HepG2 (cell line): ENCODE data around the gene SERAC1. TPM values are rescaled to one million over a fixed set of nuclear protein-coding genes. Genes with fewer than 3 reads are reported as not detected.
"Not testable (repeated sequence)": the region's sequence is repeated elsewhere in the genome, so short reads cannot be mapped to it uniquely, and the experiment has no call there.

ENCODE experiments used
- ATAC-seq: fragments of 200-7000 bp; cut with Tn5 transposase; 3 replicates; pipeline ENCODE4 v1.9.1; 2020; ENCODE audit warnings: mild to moderate bottlenecking, moderate library complexity
- BruUV-seq: library from RNA; stranded (reverse); fragments of 400-500 nt; replicated peaks from 2 replicates; lab custom pipeline; 2021; lab: Mats Ljungman, UMichigan
- CTCF ChIA-PET: fragments of 300-600 bp; formaldehyde crosslinking; extraction: SDS; loops from one replicate; lab custom pipeline; 2021; ENCODE audit warnings: low total read pairs, inconsistent platforms, low intra/inter-chr PET ratio; lab: Yijun Ruan, JAX
- POLR2A ChIA-PET: fragments of 350-600 bp; sonication (Branson Sonifier 250); formaldehyde crosslinking; loops from one replicate; lab custom pipeline; 2020; ENCODE audit warnings: antibody characterized with exemption, inconsistent platforms; lab: Yijun Ruan, JAX
- DNase-seq: peaks from one replicate; pipeline ENCODE4 v3.0.0-alpha.2; 2015; ENCODE audit warnings: low spot score
- FAIRE-seq: peaks from 3 replicates; lab custom pipeline; 2011; peaks lifted over from hg19 to GRCh38; lab: Jason Lieb, UNC
- H2AFZ ChIP-seq: one replicate; pipeline ENCODE4 v1.6.1; 2011; ENCODE audit warnings: low read length, inconsistent platforms
- H3K27ac ChIP-seq: fragments of 300-600 bp; 3 replicates; pipeline ENCODE4 v1.8.0; 2011; ENCODE audit warnings: mixed run types, mild to moderate bottlenecking, mixed read lengths, low read length, inconsistent platforms; ENCODE audit not compliant: insufficient read depth; ENCODE audit errors: extremely low read length
- H3K27me3 ChIP-seq, 2 experiments: fragments of 200-600 bp in 1 of 2; 2 replicates in 1 of 2; 3 replicates in 1 of 2; pipeline versions ENCODE4 v1.6.0 to v1.8.0; 2011; ENCODE audit warnings: low read length in 2 of 2, mild to moderate bottlenecking in 2 of 2, moderate library complexity in 2 of 2, inconsistent platforms in 1 of 2; ENCODE audit not compliant: insufficient read depth in 2 of 2, control insufficient read depth in 1 of 2
- H3K36me3 ChIP-seq, 2 experiments: fragments of 200-600 bp in 1 of 2; replicated peaks in 1 of 2; 2 replicates in 1 of 2; 3 replicates in 1 of 2; pipeline versions ENCODE4 v1.5.1 to v1.8.0; 2011; ENCODE audit warnings: low read length in 2 of 2, inconsistent platforms in 1 of 2; ENCODE audit not compliant: insufficient read depth in 2 of 2, control insufficient read depth in 1 of 2
- H3K4me1 ChIP-seq: 2 replicates; pipeline ENCODE4 v1.5.1; 2012; ENCODE audit warnings: low read length, inconsistent platforms; ENCODE audit not compliant: insufficient read depth
- H3K4me2 ChIP-seq: 2 replicates; pipeline ENCODE4 v1.6.0; 2011; ENCODE audit warnings: low read depth, low read length, inconsistent platforms
- H3K4me3 ChIP-seq, 3 experiments: fragments of 200-600 bp in 1 of 3; sonication (generic), shearing (Covaris generic) in 1 of 3; replicated peaks in 1 of 3; 2 replicates each; pipeline ENCODE4 v1.5.1; 2011 to 2016; ENCODE audit warnings: low read length in 3 of 3, inconsistent platforms in 2 of 3, low read depth in 2 of 3, mild to moderate bottlenecking in 2 of 3, control low read depth in 1 of 3, mixed read lengths in 1 of 3; ENCODE audit not compliant: insufficient read depth in 1 of 3
- H3K79me2 ChIP-seq: one replicate; pipeline ENCODE4 v1.6.1; 2011; ENCODE audit warnings: low read length, inconsistent platforms; ENCODE audit not compliant: insufficient read depth
- H3K9ac ChIP-seq: 2 replicates; pipeline ENCODE4 v1.6.0; 2011; ENCODE audit warnings: mild to moderate bottlenecking, low read depth, low read length, inconsistent platforms; ENCODE audit not compliant: insufficient read depth
- H3K9me3 ChIP-seq: 2 replicates; pipeline ENCODE4 v1.5.1; 2012; ENCODE audit warnings: mild to moderate bottlenecking, low read length
- H4K20me1 ChIP-seq: 2 replicates; pipeline ENCODE4 v1.6.0; 2011; ENCODE audit warnings: inconsistent platforms, mild to moderate bottlenecking, low read length, moderate library complexity; ENCODE audit not compliant: insufficient read depth
- CREM ChIP-seq, 2 experiments: sonication (generic) in 1 of 2; formaldehyde crosslinking in 1 of 2; IDR thresholded peaks; 2 replicates each; pipeline versions ENCODE4 v1.4.0 to v1.6.1; 2016 to 2020; ENCODE audit warnings: antibody characterized with exemption in 1 of 2, mild to moderate bottlenecking in 1 of 2, missing genetic modification reagents in 1 of 2
- HOXD1 ChIP-seq: sonication (generic); formaldehyde crosslinking; IDR thresholded peaks from 2 replicates; pipeline ENCODE4 v1.5.0; 2020; ENCODE audit warnings: missing genetic modification reagents
- MAZ ChIP-seq, 2 experiments: sonication (generic) in 1 of 2; formaldehyde crosslinking in 1 of 2; IDR thresholded peaks; 2 replicates each; pipeline versions ENCODE4 v1.5.0 to v1.6.1; 2012 to 2020; ENCODE audit warnings: low read depth in 2 of 2, mild to moderate bottlenecking in 2 of 2, borderline replicate concordance in 1 of 2, improper control_type of control experiment in 1 of 2, low read length in 1 of 2, missing genetic modification reagents in 1 of 2, moderate library complexity in 1 of 2
- NFKB2 ChIP-seq: sonication (generic); formaldehyde crosslinking; IDR thresholded peaks from 2 replicates; pipeline ENCODE4 v1.4.0; 2020; ENCODE audit warnings: missing genetic modification reagents, borderline replicate concordance
- SOX6 ChIP-seq, 2 experiments: fragments of 450-650 bp in 1 of 2; sonication (generic) in 1 of 2; formaldehyde crosslinking in 1 of 2; IDR thresholded peaks; 2 replicates each; pipeline versions ENCODE4 v1.4.0 to v1.6.1; 2017 to 2020; ENCODE audit warnings: antibody characterized with exemption in 1 of 2, mild to moderate bottlenecking in 1 of 2, missing genetic modification reagents in 1 of 2
- ZBTB20 ChIP-seq: sonication (generic); formaldehyde crosslinking; IDR thresholded peaks from 2 replicates; pipeline ENCODE4 v1.8.1; 2023; ENCODE audit warnings: missing genetic modification reagents, low read depth, mild to moderate bottlenecking, borderline replicate concordance
- ZNF564 ChIP-seq: sonication (generic); formaldehyde crosslinking; IDR thresholded peaks from 2 replicates; pipeline ENCODE4 v1.8.1; 2023; ENCODE audit warnings: mild to moderate bottlenecking, missing genetic modification reagents
- ZNF572 ChIP-seq: sonication (generic); formaldehyde crosslinking; IDR thresholded peaks from 2 replicates; pipeline ENCODE4 v1.5.1; 2020; ENCODE audit warnings: mild to moderate bottlenecking, missing genetic modification reagents
- ZNF598 ChIP-seq: sonication (generic); formaldehyde crosslinking; IDR thresholded peaks from 2 replicates; pipeline ENCODE4 v1.5.1; 2020; ENCODE audit warnings: mild to moderate bottlenecking, missing genetic modification reagents, borderline replicate concordance
- WGBS: methylation state at CpG from one replicate; pipeline ENCODE4 v1.1.6; 2017; ENCODE audit warnings: low lambda C conversion rate; 5-methylcytosine and 5-hydroxymethylcytosine counted together
- in situ Hi-C: cut with HindIII; loops from 2 replicates; pipeline ENCODE4 v1.10.0; 2017; ENCODE audit warnings: low pct_unique_long_range_greater_than_20kb; ENCODE audit not compliant: extremely low pct_ligation_motif_present
- intact Hi-C: fragments of 100-400 bp; cut with micrococcal nuclease; formaldehyde crosslinking; loops from one replicate; pipeline ENCODE4 v1.10.0; 2022; ENCODE audit not compliant: unreplicated experiment
- polyA plus RNA-seq, 8 experiments: library from polyadenylated mRNA; depleted of rRNA in 3 of 8; stranded (reverse) in 7 of 8; unstranded in 1 of 8; fragments of >200 nt; fragmentation: Illumina TruSeq in 4 of 8; extraction: Trizol in 4 of 8; gene quantifications; 2 replicates each; pipeline versions ENCODE4 v1.2.1 to v1.2.3, GENCODE V29; 2011 to 2016; ENCODE audit warnings: low read depth in 4 of 8, missing spikeins in 1 of 8, mixed read lengths in 1 of 8; ENCODE audit not compliant: insufficient read depth in 1 of 8
- total RNA-seq, 5 experiments: library from RNA; depleted of rRNA; stranded (reverse); fragments of >200 nt; fragmentation: Illumina TruSeq; extraction: Trizol; gene quantifications; 2 replicates each; pipeline ENCODE4 v1.2.3, GENCODE V29; 2016; ENCODE audit warnings: low read depth in 1 of 5
- TF ChIP-seq, protein P1 (sequence below): sonication (generic); formaldehyde crosslinking; IDR thresholded peaks from 2 replicates; pipeline ENCODE4 v1.4.0; 2020; ENCODE audit warnings: mild to moderate bottlenecking, missing genetic modification reagents, borderline replicate concordance
- TF ChIP-seq, protein P2 (sequence below): sonication (generic); formaldehyde crosslinking; IDR thresholded peaks from 2 replicates; pipeline ENCODE4 v1.4.0; 2020; ENCODE audit warnings: missing genetic modification reagents

Gene SERAC1
- total and polyA plus RNA-seq, 2 of the 13 experiments (the other 11 are each of a cell fraction or from before 2014, with no cell fraction given), result 4.5 to 8.1 TPM

DNA sequence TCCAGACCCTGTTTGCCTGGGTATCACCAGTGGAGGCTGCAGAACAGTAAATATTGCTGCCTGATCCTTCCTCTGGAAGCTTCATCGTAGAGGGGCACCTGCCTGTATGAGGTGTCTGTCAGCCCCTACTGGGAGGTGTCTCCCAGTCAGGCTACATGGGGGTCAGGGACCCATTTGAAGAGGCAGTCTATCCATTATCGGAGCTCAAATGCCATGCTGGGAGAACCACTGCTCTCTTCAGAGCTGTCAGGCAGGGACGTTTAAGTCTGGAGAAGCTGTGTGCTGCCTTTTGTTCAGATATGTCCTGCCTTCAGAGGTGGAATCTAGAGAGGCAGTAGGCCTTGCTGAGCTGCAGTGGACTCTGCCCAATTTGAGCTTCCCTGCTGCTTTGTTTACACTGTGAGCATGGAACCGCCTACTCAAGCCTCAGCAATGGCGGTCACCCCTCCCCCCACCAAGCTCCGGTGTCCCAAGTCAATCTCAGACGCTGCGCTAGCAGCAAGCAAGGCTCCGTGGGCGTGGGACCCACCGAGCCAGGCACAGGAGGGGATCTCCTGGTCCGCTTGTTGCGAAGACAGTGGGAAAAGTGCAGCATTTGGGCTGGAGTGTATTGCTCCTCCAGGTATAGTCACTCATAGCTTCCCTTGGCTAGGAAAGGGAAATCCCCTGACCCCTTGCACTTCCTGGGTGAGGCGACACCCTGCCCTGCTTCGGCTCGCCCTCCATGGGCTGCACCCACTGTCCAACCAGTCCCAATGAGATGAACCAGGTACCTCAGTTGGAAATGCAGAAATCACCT is 15.3 kb upstream of the SERAC1 start:
- ATAC-seq (peak; percentile 96), DNase-seq (peak; percentile 92), FAIRE-seq (peak; percentile 76)
- Histone ChIP-seq H3K79me2 (peaks cover 11% of the 10 kb centered on the region), H3K9ac (peak overlapping the region; percentile 45), H3K4me3 (peak overlapping the region; percentile 4 to 50 (median 18); a peak in 4 of 6 replicates), H3K4me1 (peaks cover 72% of the 10 kb centered on the region), H3K27ac (peak overlapping the region; percentile 81), H2AFZ (peak overlapping the region; percentile 61), H3K4me2 (peak overlapping the region; percentile 81)
- H4K20me1 ChIP-seq; CTCF ChIA-PET; H3K9me3 ChIP-seq; H3K27me3 ChIP-seq; BruUV-seq; in situ Hi-C loops; H3K36me3 ChIP-seq; TF ChIP-seq CREM (CRISPR knock-in tag; IDR thresholded peaks at IDR 0.05); MAZ (IDR thresholded peaks at IDR 0.05; ENCODE audit: borderline replicate concordance, low read depth, low read length); SOX6 (IDR thresholded peaks at IDR 0.05): not testable (repeated sequence)
- intact Hi-C loops, result loop anchor here (2.0 kb wide), 1 partner anchor 17 kb away; no protein-coding TSS in a partner anchor
- WGBS, result 34% methylated on average over 15 of the region's 16 CpGs
- POLR2A ChIA-PET, result interaction anchor here (0.8 to 2.4 kb wide), 11 partner anchors 9 to 759 kb away, joined by 3 to 16 read pairs (median 3); partner anchors contain the start of genes GTF2H5 and SERAC1
- TF ChIP-seq, protein P1, sequence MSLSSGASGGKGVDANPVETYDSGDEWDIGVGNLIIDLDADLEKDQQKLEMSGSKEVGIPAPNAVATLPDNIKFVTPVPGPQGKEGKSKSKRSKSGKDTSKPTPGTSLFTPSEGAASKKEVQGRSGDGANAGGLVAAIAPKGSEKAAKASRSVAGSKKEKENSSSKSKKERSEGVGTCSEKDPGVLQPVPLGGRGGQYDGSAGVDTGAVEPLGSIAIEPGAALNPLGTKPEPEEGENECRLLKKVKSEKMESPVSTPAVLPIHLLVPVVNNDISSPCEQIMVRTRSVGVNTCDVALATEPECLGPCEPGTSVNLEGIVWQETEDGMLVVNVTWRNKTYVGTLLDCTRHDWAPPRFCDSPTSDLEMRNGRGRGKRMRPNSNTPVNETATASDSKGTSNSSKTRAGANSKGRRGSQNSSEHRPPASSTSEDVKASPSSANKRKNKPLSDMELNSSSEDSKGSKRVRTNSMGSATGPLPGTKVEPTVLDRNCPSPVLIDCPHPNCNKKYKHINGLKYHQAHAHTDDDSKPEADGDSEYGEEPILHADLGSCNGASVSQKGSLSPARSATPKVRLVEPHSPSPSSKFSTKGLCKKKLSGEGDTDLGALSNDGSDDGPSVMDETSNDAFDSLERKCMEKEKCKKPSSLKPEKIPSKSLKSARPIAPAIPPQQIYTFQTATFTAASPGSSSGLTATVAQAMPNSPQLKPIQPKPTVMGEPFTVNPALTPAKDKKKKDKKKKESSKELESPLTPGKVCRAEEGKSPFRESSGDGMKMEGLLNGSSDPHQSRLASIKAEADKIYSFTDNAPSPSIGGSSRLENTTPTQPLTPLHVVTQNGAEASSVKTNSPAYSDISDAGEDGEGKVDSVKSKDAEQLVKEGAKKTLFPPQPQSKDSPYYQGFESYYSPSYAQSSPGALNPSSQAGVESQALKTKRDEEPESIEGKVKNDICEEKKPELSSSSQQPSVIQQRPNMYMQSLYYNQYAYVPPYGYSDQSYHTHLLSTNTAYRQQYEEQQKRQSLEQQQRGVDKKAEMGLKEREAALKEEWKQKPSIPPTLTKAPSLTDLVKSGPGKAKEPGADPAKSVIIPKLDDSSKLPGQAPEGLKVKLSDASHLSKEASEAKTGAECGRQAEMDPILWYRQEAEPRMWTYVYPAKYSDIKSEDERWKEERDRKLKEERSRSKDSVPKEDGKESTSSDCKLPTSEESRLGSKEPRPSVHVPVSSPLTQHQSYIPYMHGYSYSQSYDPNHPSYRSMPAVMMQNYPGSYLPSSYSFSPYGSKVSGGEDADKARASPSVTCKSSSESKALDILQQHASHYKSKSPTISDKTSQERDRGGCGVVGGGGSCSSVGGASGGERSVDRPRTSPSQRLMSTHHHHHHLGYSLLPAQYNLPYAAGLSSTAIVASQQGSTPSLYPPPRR (CRISPR knock-in tag), result peak; percentile 76; the same call in 1 of the 2 replicates
- TF ChIP-seq CREM (IDR thresholded peaks at IDR 0.05), result peak; percentile 56; the same call in 1 of the 2 replicates
- 0 out of 2 replicates have a peak, but pooled peaks have one; percentile 85 for TF ChIP-seq ZNF572 (CRISPR knock-in tag)
- peak; percentile 67; the same call in 1 of the 2 replicates for TF ChIP-seq ZNF564 (CRISPR knock-in tag)
- TF ChIP-seq, protein P2, sequence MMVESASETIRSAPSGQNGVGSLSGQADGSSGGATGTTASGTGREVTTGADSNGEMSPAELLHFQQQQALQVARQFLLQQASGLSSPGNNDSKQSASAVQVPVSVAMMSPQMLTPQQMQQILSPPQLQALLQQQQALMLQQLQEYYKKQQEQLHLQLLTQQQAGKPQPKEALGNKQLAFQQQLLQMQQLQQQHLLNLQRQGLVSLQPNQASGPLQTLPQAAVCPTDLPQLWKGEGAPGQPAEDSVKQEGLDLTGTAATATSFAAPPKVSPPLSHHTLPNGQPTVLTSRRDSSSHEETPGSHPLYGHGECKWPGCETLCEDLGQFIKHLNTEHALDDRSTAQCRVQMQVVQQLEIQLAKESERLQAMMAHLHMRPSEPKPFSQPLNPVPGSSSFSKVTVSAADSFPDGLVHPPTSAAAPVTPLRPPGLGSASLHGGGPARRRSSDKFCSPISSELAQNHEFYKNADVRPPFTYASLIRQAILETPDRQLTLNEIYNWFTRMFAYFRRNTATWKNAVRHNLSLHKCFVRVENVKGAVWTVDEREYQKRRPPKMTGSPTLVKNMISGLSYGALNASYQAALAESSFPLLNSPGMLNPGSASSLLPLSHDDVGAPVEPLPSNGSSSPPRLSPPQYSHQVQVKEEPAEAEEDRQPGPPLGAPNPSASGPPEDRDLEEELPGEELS, result peak; percentile 80
- TF ChIP-seq MAZ (CRISPR knock-in tag; IDR thresholded peaks at IDR 0.05; ENCODE audit: low read depth), result peak; percentile 49; the same call in 1 of the 2 replicates
- peak; percentile 84 for TF ChIP-seq SOX6 (CRISPR knock-in tag; IDR thresholded peaks at IDR 0.05)
- TF ChIP-seq HOXD1 (CRISPR knock-in tag), result peak; percentile 89
- peak; percentile 80; the same call in 1 of the 2 replicates for TF ChIP-seq NFKB2 (CRISPR knock-in tag)
- TF ChIP-seq ZNF598, result peak; percentile 43; the same call in 1 of the 2 replicates
- 0 out of 2 replicates have a peak, but pooled peaks have one; percentile 48 for TF ChIP-seq ZBTB20 (CRISPR knock-in tag)
